ENCODE measurements around the gene DNAAF5. TPM values are rescaled to one million over a fixed set of nuclear protein-coding genes. Genes with fewer than 3 reads are reported as not detected.
A peak's percentile ranks its signal among the peaks of the same experiment; 100 is the strongest.

DNAAF5 gene
- total RNA-seq, 2 experiments from 2014 or later, result 26.2 to 27.5 TPM

- intact Hi-C loops (cut with micrococcal nuclease), result loop anchor here (2.0 to 10.0 kb wide), 4 partner anchors 62 to 208 kb away; partner anchors contain the start of gene PDGFA
- Mint-ChIP-seq H3K4me3 (peak within 1 kb of the TSS; percentile 84), H3K36me3 (ENCODE audit: low read depth) (peaks cover 39% of the 10 kb centered on the region), H3K27ac (peak within 1 kb of the TSS; percentile 54), H3K27me3 (ENCODE audit: low read depth) (no peaks in the 10 kb centered on the region), H3K9me3 (no peaks in the 10 kb centered on the region), H3K4me1 (ENCODE audit: low read depth) (peaks cover 31% of the 10 kb centered on the region)
- DNase-seq, result peak; percentile 43
- CTCF ChIA-PET, result no interaction called here
Observed at GRCh38 chr7:727104-727805, 756 bp downstream of the DNAAF5 start, which contains the start of gene PRKAR1B. TSS of gene PRKAR1B (minus strand) at chr7:727281. CDS start at chr7:711505, 15,776 bp downstream.

GRCh38 chr7:727806-728460, 1.4 kb downstream of the DNAAF5 start:
- Mint-ChIP-seq H3K4me1 (ENCODE audit: low read depth) (peaks cover 31% of the 10 kb centered on the region), H3K27me3 (ENCODE audit: low read depth) (no peaks in the 10 kb centered on the region), H3K27ac (peak overlapping the region; percentile 54), H3K9me3 (no peaks in the 10 kb centered on the region), H3K36me3 (ENCODE audit: low read depth) (peaks cover 33% of the 10 kb centered on the region), H3K4me3 (peak overlapping the region; percentile 82)
- no peak for DNase-seq
- intact Hi-C loops (cut with micrococcal nuclease), result loop anchor here (2.0 to 10.0 kb wide), 4 partner anchors 63 to 209 kb away; partner anchors contain the start of gene PDGFA
- CTCF ChIA-PET, result interaction anchor here (1.2 kb wide), 1 partner anchor 395 kb away, joined by 3 read pairs; no protein-coding TSS in a partner anchor

- intact Hi-C loops (cut with micrococcal nuclease), result loop anchor here (5.0 to 10.0 kb wide), 2 partner anchors 64 to 126 kb away; no protein-coding TSS in a partner anchor
- Mint-ChIP-seq H3K4me3 (peak overlapping the region; percentile 82), H3K9me3 (no peaks in the 10 kb centered on the region), H3K27ac (no peak overlapping the region), H3K27me3 (ENCODE audit: low read depth) (no peaks in the 10 kb centered on the region), H3K4me1 (ENCODE audit: low read depth) (peaks cover 31% of the 10 kb centered on the region), H3K36me3 (ENCODE audit: low read depth) (peaks cover 27% of the 10 kb centered on the region)
- CTCF ChIA-PET, result interaction anchor here (0.6 to 1.2 kb wide), 2 partner anchors 395 to 852 kb away, joined by 3 read pairs; no protein-coding TSS in a partner anchor
- DNase-seq, result no peak
Observed at GRCh38 chr7:728602-729001, 2.1 kb downstream of the DNAAF5 start.

- H3K9me3 Mint-ChIP-seq, result no peaks in the 10 kb centered on the region
- H3K27ac Mint-ChIP-seq, result no peak overlapping the region
- CTCF ChIA-PET, result interaction anchor here (0.6 to 1.2 kb wide), 2 partner anchors 396 to 851 kb away, joined by 3 read pairs; no protein-coding TSS in a partner anchor
- H3K4me3 Mint-ChIP-seq, result peak overlapping the region; percentile 32
- peaks cover 29% of the 10 kb centered on the region for H3K4me1 Mint-ChIP-seq (ENCODE audit: low read depth)
- no peak for DNase-seq
- H3K27me3 Mint-ChIP-seq (ENCODE audit: low read depth), result no peaks in the 10 kb centered on the region
- intact Hi-C loops (cut with micrococcal nuclease), result loop anchor here (5.0 to 10.0 kb wide), 2 partner anchors 65 to 127 kb away; no protein-coding TSS in a partner anchor
- peaks cover 19% of the 10 kb centered on the region for H3K36me3 Mint-ChIP-seq (ENCODE audit: low read depth)
Observed at GRCh38 chr7:729140-730000, 2.9 kb downstream of the DNAAF5 start.

GRCh38 chr7:730501-731439, 4.3 kb downstream of the DNAAF5 start:
- DNase-seq, result no peak
- Mint-ChIP-seq H3K27ac (peak overlapping the region; percentile 19), H3K4me1 (ENCODE audit: low read depth) (peaks cover 15% of the 10 kb centered on the region), H3K4me3 (no peak overlapping the region), H3K9me3 (no peaks in the 10 kb centered on the region), H3K27me3 (ENCODE audit: low read depth) (no peaks in the 10 kb centered on the region), H3K36me3 (ENCODE audit: low read depth) (peaks cover 6% of the 10 kb centered on the region)
- intact Hi-C loops (cut with micrococcal nuclease), result loop anchor here (5.0 kb wide), 1 partner anchor 398 kb away; no protein-coding TSS in a partner anchor
- CTCF ChIA-PET, result interaction anchor here (1.0 kb wide), 1 partner anchor 399 kb away, joined by 3 read pairs; no protein-coding TSS in a partner anchor

- intact Hi-C loops (cut with micrococcal nuclease), result loop anchor here (5.0 kb wide), 1 partner anchor 399 kb away; no protein-coding TSS in a partner anchor
- Mint-ChIP-seq H3K4me1 (ENCODE audit: low read depth) (peaks cover 13% of the 10 kb centered on the region), H3K9me3 (no peaks in the 10 kb centered on the region), H3K27ac (no peak overlapping the region), H3K4me3 (no peak overlapping the region), H3K36me3 (ENCODE audit: low read depth) (peaks cover 6% of the 10 kb centered on the region), H3K27me3 (ENCODE audit: low read depth) (no peaks in the 10 kb centered on the region)
- CTCF ChIA-PET, result interaction anchor here (0.6 to 1.0 kb wide), 2 partner anchors 41 to 400 kb away, joined by 3 read pairs; no protein-coding TSS in a partner anchor
- no peak for DNase-seq
Observed at GRCh38 chr7:731440-732085, 5.1 kb downstream of the DNAAF5 start.

GRCh38 chr7:732094-732541, 5.6 kb downstream of the DNAAF5 start:
- Mint-ChIP-seq H3K36me3 (ENCODE audit: low read depth) (peaks cover 6% of the 10 kb centered on the region), H3K4me3 (no peak overlapping the region), H3K9me3 (no peaks in the 10 kb centered on the region), H3K27ac (no peak overlapping the region), H3K4me1 (ENCODE audit: low read depth) (peaks cover 13% of the 10 kb centered on the region), H3K27me3 (ENCODE audit: low read depth) (no peaks in the 10 kb centered on the region)
- peak; percentile 42 for DNase-seq
- CTCF ChIA-PET, result interaction anchor here (0.6 to 1.0 kb wide), 2 partner anchors 41 to 400 kb away, joined by 3 read pairs; no protein-coding TSS in a partner anchor
- intact Hi-C loops (cut with micrococcal nuclease), result loop anchor here (5.0 kb wide), 1 partner anchor 400 kb away; no protein-coding TSS in a partner anchor

GRCh38 chr7:732556-732955, 6.1 kb downstream of the DNAAF5 start:
- peaks cover 13% of the 10 kb centered on the region for H3K4me1 Mint-ChIP-seq (ENCODE audit: low read depth)
- no peaks in the 10 kb centered on the region for H3K9me3 Mint-ChIP-seq
- CTCF ChIA-PET, result interaction anchor here (0.7 kb wide), 1 partner anchor 399 kb away, joined by 4 read pairs; no protein-coding TSS in a partner anchor
- intact Hi-C loops (cut with micrococcal nuclease), result loop anchor here (5.0 kb wide), 1 partner anchor 400 kb away; no protein-coding TSS in a partner anchor
- peaks cover 6% of the 10 kb centered on the region for H3K36me3 Mint-ChIP-seq (ENCODE audit: low read depth)
- DNase-seq, result no peak
- H3K27me3 Mint-ChIP-seq (ENCODE audit: low read depth), result no peaks in the 10 kb centered on the region
- H3K4me3 Mint-ChIP-seq, result no peak overlapping the region
- H3K27ac Mint-ChIP-seq, result no peak overlapping the region

- CTCF ChIA-PET, result no interaction called here
- H3K4me3 Mint-ChIP-seq, result no peak overlapping the region
Observed at GRCh38 chr7:734214-734613, 7.7 kb downstream of the DNAAF5 start.

GRCh38 chr7:734808-735207, 8.3 kb downstream of the DNAAF5 start:
- Mint-ChIP-seq H3K27me3 (ENCODE audit: low read depth) (no peaks in the 10 kb centered on the region), H3K4me3 (no peak overlapping the region), H3K9me3 (no peaks in the 10 kb centered on the region), H3K4me1 (ENCODE audit: low read depth) (no peaks in the 10 kb centered on the region), H3K36me3 (ENCODE audit: low read depth) (peaks cover 9% of the 10 kb centered on the region), H3K27ac (no peak overlapping the region)
- no peak for DNase-seq
- CTCF ChIA-PET, result interaction anchor here (0.7 kb wide), 1 partner anchor 76 kb away, joined by 4 read pairs; no protein-coding TSS in a partner anchor
- intact Hi-C loops (cut with micrococcal nuclease), result loop anchor here (5.0 kb wide), 1 partner anchor 403 kb away; no protein-coding TSS in a partner anchor

More at GRCh38 chr7:734214-734613, 7.7 kb downstream of the DNAAF5 start:
- Mint-ChIP-seq H3K4me1 (ENCODE audit: low read depth) (peaks cover 2% of the 10 kb centered on the region), H3K27me3 (ENCODE audit: low read depth) (no peaks in the 10 kb centered on the region), H3K36me3 (ENCODE audit: low read depth) (peaks cover 12% of the 10 kb centered on the region), H3K27ac (no peak overlapping the region), H3K9me3 (no peaks in the 10 kb centered on the region)
- DNase-seq, result no peak
- intact Hi-C loops (cut with micrococcal nuclease), result loop anchor here (5.0 kb wide), 1 partner anchor 402 kb away; no protein-coding TSS in a partner anchor
